ENCODE results near the gene UBB. TPM values are rescaled to one million over a fixed set of nuclear protein-coding genes. Genes with fewer than 3 reads are reported as not detected.
A peak's percentile ranks its signal among the peaks of the same experiment; 100 is the strongest.

Gene UBB
- total and polyA plus RNA-seq, 2 experiments from 2014 or later: 786 to 1,286 TPM

DNA sequence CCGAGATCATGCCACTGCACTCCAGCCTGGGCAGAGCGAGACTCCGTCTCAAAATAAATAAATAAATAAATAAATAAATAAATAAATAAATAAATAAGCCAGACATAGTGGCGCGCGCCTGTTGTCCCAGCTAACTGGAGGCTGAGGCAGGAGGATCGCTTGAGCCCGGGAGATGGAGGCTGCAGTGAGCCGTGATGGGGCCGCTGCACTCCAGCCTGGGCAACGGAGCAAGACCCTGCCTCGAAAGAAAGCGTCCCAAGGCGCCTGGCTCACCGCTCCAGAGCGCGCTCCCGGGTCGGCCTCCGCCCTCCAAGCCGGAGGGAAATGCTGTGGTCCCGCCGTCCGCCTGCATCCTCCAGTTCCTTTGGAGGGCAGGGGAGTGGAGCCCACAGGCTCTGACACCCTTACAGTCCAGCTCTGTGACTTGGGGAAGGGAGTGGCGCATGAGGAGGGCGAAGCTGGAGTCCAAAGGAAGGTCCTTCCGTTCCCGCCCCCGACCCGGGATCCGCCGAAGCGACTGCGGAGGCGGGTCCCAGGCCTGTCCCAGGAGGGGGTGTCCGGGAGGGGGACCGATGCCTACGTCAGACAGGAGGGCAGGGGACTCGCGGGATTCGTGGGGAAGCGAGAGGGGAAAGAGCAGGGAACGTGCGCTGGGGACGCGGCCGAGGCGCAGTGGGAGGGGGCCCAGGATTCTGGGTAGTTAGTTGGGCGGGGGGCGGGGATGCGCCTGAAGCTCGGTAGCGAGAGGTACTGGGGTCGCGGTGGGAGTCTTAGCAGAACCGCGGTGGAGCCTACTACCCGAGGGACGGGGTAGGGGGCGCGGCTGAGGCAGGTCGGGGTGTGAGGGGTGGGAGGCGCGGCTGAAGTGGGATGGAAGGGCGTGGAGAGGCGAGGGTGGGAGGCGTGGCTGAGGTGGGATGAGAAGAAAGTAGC is 26.1 kb downstream of the UBB start:
- H3K9me2 ChIP-seq (ENCODE audit: insufficient read depth): no peaks in the 10 kb centered on the region
- H3K79me2 ChIP-seq (ENCODE audit: insufficient read depth): no peaks in the 10 kb centered on the region
- no peak overlapping the region for H3K27ac ChIP-seq
- no peaks in the 10 kb centered on the region for H3K36me3 ChIP-seq (ENCODE audit: low read depth)
- TF ChIP-seq EZH2phosphoT487 (IDR thresholded peaks at IDR 0.05; ENCODE audit: insufficient read depth, low read depth): no peak
- no peak for TF ChIP-seq EZH2 (IDR thresholded peaks at IDR 0.05; ENCODE audit: insufficient read depth, poor library complexity, severe bottlenecking)
- H3K4me1 ChIP-seq (ENCODE audit: insufficient read depth): no peaks in the 10 kb centered on the region
- peak overlapping the region; percentile 86 for H3K4me2 ChIP-seq (ENCODE audit: unreplicated experiment)
- in situ Hi-C loops (cut with MboI): no loop called here
- H2AFZ ChIP-seq: peak overlapping the region; percentile 98
- H3K27me3 ChIP-seq (replicated peaks; ENCODE audit: insufficient read depth): no peaks in the 10 kb centered on the region
- peak overlapping the region; percentile 63 for H3K9ac ChIP-seq
- H3F3A ChIP-seq (ENCODE audit: insufficient read depth): no peaks in the 10 kb centered on the region
- 4 to 6% methylated on average over 38 to 67 of the region's 67 CpGs for WGBS, 2 experiments (ENCODE audit: low coverage in 1 of 2, low lambda C conversion rate in 2 of 2, missing lambda C conversion rate in 2 of 2)
- no peaks in the 10 kb centered on the region for H3K9me3 ChIP-seq (ENCODE audit: low read depth)
- DNase-seq: peak; percentile 49
- H4K20me1 ChIP-seq (ENCODE audit: insufficient read depth): no peaks in the 10 kb centered on the region
- H3K4me3 ChIP-seq: peak overlapping the region; percentile 78

DNA sequence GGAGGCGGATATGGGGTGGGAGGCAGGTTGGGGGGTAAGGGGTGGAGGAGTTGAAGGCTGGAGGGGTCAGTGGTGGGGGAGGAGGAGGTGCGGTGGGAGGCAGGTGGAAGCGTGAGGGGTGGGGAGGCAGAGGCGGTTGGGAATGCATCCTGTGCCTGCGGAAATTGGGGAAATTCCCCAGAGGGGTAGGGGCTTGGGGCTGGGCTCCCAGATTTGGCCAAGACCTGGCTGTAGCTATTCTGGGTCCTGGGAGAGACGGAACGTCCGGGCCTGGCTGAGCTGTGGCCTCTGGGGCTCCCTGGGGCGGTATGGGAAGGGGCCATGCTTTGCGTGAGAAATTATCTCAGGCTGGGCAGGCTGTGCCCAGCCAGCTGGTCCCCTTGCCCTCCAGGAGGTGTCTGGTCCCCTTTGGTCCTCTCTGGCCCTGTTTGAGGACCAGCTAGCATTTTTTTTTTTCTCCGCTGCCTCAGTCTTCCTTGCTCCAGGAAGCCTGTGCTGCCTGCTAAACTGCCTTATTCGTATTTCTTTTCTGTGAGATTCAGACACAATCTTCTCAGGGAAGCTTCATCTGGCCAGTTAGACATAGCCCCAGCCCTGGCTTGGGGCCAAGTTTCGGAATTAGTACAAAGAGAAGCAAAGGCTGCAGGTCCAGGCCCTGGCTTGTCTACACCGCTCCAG is 27.2 kb downstream of the UBB start:
- no peaks in the 10 kb centered on the region for H4K20me1 ChIP-seq (ENCODE audit: insufficient read depth)
- in situ Hi-C loops (cut with MboI): no loop called here
- peak; percentile 54 for DNase-seq

DNA sequence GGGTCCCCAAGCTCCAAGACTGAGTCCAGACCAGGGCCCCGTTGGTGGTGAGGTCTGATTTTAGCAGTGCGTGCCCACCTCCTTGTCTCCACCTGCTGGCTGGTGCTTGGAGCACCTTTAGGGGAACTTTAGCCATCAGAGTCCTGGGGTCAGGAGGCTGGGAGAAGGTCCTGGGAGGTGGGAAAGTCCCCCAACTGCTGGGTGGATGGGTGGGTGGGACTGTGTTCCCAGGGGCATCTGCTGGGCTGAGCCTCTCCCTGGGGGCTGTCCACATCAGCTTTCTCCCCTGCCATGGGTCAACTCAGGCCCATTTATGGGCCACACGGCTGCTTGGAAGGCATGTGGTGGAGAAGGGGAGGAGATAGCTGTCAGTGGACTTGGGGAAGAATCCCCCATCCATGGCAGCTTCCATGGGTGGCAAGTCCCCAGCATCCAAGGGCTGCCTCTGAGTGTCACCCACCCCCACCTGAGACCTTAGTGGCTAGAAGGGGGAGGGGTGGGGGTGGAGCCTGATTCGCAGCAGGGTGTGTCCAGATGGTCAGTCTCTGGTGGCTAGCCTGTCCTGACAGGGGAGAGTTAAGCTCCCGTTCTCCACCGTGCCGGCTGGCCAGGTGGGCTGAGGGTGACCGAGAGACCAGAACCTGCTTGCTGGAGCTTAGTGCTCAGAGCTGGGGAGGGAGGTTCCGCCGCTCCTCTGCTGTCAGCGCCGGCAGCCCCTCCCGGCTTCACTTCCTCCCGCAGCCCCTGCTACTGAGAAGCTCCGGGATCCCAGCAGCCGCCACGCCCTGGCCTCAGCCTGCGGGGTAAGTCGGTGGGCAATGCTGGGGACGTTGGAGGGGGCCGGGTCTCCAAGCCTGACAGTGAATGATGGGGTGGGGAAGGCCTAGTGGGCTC is 34.4 kb downstream of the UBB start, which contains the start of gene TRPV2:
TRPV2 (plus strand) TSS at position 541 of the 894 bp plus-strand sequence. CDS start 2,098 bp downstream, outside the sequence.
- WGBS, 2 experiments (ENCODE audit: low coverage in 1 of 2, low lambda C conversion rate in 2 of 2, missing lambda C conversion rate in 2 of 2): 30 to 31% methylated on average over 20 to 21 of the region's 21 CpGs
- peak within 1 kb of the TSS; percentile 66 for H3K9ac ChIP-seq
- no peak for DNase-seq
- H3K9me3 ChIP-seq (ENCODE audit: low read depth): no peaks in the 10 kb centered on the region
- H3K4me1 ChIP-seq (ENCODE audit: insufficient read depth): peaks cover 30% of the 10 kb centered on the region
- no peak for TF ChIP-seq EZH2phosphoT487 (IDR thresholded peaks at IDR 0.05; ENCODE audit: insufficient read depth, low read depth)
- TF ChIP-seq EZH2 (IDR thresholded peaks at IDR 0.05; ENCODE audit: insufficient read depth, poor library complexity, severe bottlenecking): no peak
- no peak within 1 kb of the TSS for H3K27ac ChIP-seq
- peak within 1 kb of the TSS; percentile 69 for H3K4me3 ChIP-seq
- in situ Hi-C loops (cut with MboI): no loop called here
- H3K27me3 ChIP-seq (replicated peaks; ENCODE audit: insufficient read depth): no peaks in the 10 kb centered on the region
- no peaks in the 10 kb centered on the region for H3K79me2 ChIP-seq (ENCODE audit: insufficient read depth)
- H3K36me3 ChIP-seq (ENCODE audit: low read depth): no peaks in the 10 kb centered on the region
- peak within 1 kb of the TSS; percentile 61 for H3K4me2 ChIP-seq (ENCODE audit: unreplicated experiment)
- H3F3A ChIP-seq (ENCODE audit: insufficient read depth): peaks cover 28% of the 10 kb centered on the region
- H2AFZ ChIP-seq: peak within 1 kb of the TSS; percentile 62
- no peaks in the 10 kb centered on the region for H4K20me1 ChIP-seq (ENCODE audit: insufficient read depth)
- no peaks in the 10 kb centered on the region for H3K9me2 ChIP-seq (ENCODE audit: insufficient read depth)

More for the DNA sequence above, 27.2 kb downstream of the UBB start:
- Histone ChIP-seq H3K4me3 (no peak overlapping the region), H3K9me2 (ENCODE audit: insufficient read depth) (no peaks in the 10 kb centered on the region), H2AFZ (no peak overlapping the region), H3K9me3 (ENCODE audit: low read depth) (no peaks in the 10 kb centered on the region), H3K79me2 (ENCODE audit: insufficient read depth) (no peaks in the 10 kb centered on the region), H3K4me1 (ENCODE audit: insufficient read depth) (no peaks in the 10 kb centered on the region), H3K27ac (no peak overlapping the region), H3K36me3 (ENCODE audit: low read depth) (no peaks in the 10 kb centered on the region), H3K4me2 (ENCODE audit: unreplicated experiment) (no peak overlapping the region), H3K27me3 (replicated peaks; ENCODE audit: insufficient read depth) (no peaks in the 10 kb centered on the region), H3K9ac (no peak overlapping the region), H3F3A (ENCODE audit: insufficient read depth) (no peaks in the 10 kb centered on the region)
- WGBS, 2 experiments (ENCODE audit: low coverage in 1 of 2, low lambda C conversion rate in 2 of 2, missing lambda C conversion rate in 2 of 2): 34 to 41% methylated on average over 9 to 14 of the region's 14 CpGs
- TF ChIP-seq EZH2phosphoT487 (IDR thresholded peaks at IDR 0.05; ENCODE audit: insufficient read depth, low read depth) (no peak), EZH2 (IDR thresholded peaks at IDR 0.05; ENCODE audit: insufficient read depth, poor library complexity, severe bottlenecking) (no peak)

DNA sequence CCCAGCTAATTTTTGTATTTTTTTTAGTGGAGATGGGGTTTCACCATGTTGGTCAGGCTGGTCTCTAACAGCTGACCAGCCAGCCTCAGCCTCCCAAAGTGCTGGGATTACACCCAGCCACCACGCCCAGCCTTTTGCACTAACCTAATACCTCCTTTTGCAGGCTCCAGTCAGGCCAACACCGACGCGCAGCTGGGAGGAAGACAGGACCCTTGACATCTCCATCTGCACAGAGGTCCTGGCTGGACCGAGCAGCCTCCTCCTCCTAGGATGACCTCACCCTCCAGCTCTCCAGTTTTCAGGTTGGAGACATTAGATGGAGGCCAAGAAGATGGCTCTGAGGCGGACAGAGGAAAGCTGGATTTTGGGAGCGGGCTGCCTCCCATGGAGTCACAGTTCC is 36.5 kb downstream of the UBB start:
- H3K4me3 ChIP-seq: no peak overlapping the region
- WGBS, 2 experiments (ENCODE audit: low coverage in 1 of 2, low lambda C conversion rate in 2 of 2, missing lambda C conversion rate in 2 of 2): 96 to 100% methylated on average over 7 of the region's 7 CpGs

More for the DNA sequence above, 36.5 kb downstream of the UBB start:
- Histone ChIP-seq H3K36me3 (ENCODE audit: low read depth) (no peaks in the 10 kb centered on the region), H3F3A (ENCODE audit: insufficient read depth) (peaks cover 36% of the 10 kb centered on the region), H3K9ac (no peak overlapping the region), H3K4me2 (ENCODE audit: unreplicated experiment) (no peak overlapping the region), H3K9me2 (ENCODE audit: insufficient read depth) (no peaks in the 10 kb centered on the region), H2AFZ (no peak overlapping the region), H3K4me1 (ENCODE audit: insufficient read depth) (peaks cover 36% of the 10 kb centered on the region), H3K9me3 (ENCODE audit: low read depth) (no peaks in the 10 kb centered on the region), H3K79me2 (ENCODE audit: insufficient read depth) (no peaks in the 10 kb centered on the region), H3K27ac (no peak overlapping the region), H3K27me3 (replicated peaks; ENCODE audit: insufficient read depth) (no peaks in the 10 kb centered on the region), H4K20me1 (ENCODE audit: insufficient read depth) (no peaks in the 10 kb centered on the region)
- no peak for DNase-seq
- TF ChIP-seq EZH2 (IDR thresholded peaks at IDR 0.05; ENCODE audit: insufficient read depth, poor library complexity, severe bottlenecking) (no peak), EZH2phosphoT487 (IDR thresholded peaks at IDR 0.05; ENCODE audit: insufficient read depth, low read depth) (no peak)
- in situ Hi-C loops (cut with MboI): no loop called here

Measured in GM23248 (cell line).